ENCODE measurements around the gene EIF4EBP2. TPM values are rescaled to one million over a fixed set of nuclear protein-coding genes. Genes with fewer than 3 reads are reported as not detected.

Gene EIF4EBP2
- total RNA-seq, 3 donors from 2014 or later, result 76.0 to 192 (median 80.5) TPM

GRCh38 chr10:70458329-70459060 lies 54.5 kb downstream of the EIF4EBP2 start:
- TF ChIP-seq POLR2AphosphoS5 (IDR thresholded peaks at IDR 0.05) (no peak), POLR2A (IDR thresholded peaks at IDR 0.05) (no peak)
- TF ChIP-seq, protein P1, sequence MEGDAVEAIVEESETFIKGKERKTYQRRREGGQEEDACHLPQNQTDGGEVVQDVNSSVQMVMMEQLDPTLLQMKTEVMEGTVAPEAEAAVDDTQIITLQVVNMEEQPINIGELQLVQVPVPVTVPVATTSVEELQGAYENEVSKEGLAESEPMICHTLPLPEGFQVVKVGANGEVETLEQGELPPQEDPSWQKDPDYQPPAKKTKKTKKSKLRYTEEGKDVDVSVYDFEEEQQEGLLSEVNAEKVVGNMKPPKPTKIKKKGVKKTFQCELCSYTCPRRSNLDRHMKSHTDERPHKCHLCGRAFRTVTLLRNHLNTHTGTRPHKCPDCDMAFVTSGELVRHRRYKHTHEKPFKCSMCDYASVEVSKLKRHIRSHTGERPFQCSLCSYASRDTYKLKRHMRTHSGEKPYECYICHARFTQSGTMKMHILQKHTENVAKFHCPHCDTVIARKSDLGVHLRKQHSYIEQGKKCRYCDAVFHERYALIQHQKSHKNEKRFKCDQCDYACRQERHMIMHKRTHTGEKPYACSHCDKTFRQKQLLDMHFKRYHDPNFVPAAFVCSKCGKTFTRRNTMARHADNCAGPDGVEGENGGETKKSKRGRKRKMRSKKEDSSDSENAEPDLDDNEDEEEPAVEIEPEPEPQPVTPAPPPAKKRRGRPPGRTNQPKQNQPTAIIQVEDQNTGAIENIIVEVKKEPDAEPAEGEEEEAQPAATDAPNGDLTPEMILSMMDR (IDR thresholded peaks at IDR 0.05), result no peak
- peak overlapping the region; percentile 18 to 63 (median 39) for H3K4me3 ChIP-seq
- H3K27me3 ChIP-seq, result no peaks in the 10 kb centered on the region
- H3K36me3 ChIP-seq, result no peaks in the 10 kb centered on the region
- peaks cover 3 to 11% of the 10 kb centered on the region in 2 donors for H3K4me1 ChIP-seq
- no peaks in the 10 kb centered on the region for H3K9me3 ChIP-seq
- DNase-seq (ENCODE audit: low spot score in 2 of 2), result peak; percentile 46 to 74
- intact Hi-C loops (cut with DNase I; ENCODE audit: low total_unique reads), result no loop called here
- H3K27ac ChIP-seq, result peak overlapping the region; percentile 8 to 35

GRCh38 chr10:70459061-70459773 lies 55.3 kb downstream of the EIF4EBP2 start:
- Histone ChIP-seq H3K36me3 (no peaks in the 10 kb centered on the region), H3K27ac (peak overlapping the region in 1 of 2 donors; percentile 8)

GRCh38 chr10:70459774-70460490 lies 56.0 kb downstream of the EIF4EBP2 start:
- intact Hi-C loops (cut with DNase I; ENCODE audit: low total_unique reads), result no loop called here
- DNase-seq (ENCODE audit: low spot score in 2 of 2), result no peak
- H3K4me3 ChIP-seq, result no peak overlapping the region
- TF ChIP-seq POLR2A (IDR thresholded peaks at IDR 0.05), result no peak
- no peaks in the 10 kb centered on the region for H3K9me3 ChIP-seq
- H3K27ac ChIP-seq, result no peak overlapping the region
- H3K4me1 ChIP-seq, result peaks cover 3 to 11% of the 10 kb centered on the region in 2 donors
- H3K27me3 ChIP-seq, result no peaks in the 10 kb centered on the region
- no peaks in the 10 kb centered on the region for H3K36me3 ChIP-seq

More at GRCh38 chr10:70459061-70459773, 55.3 kb downstream of the EIF4EBP2 start:
- DNase-seq (ENCODE audit: low spot score in 2 of 2), result no peak
- Histone ChIP-seq H3K4me1 (peaks cover 3 to 11% of the 10 kb centered on the region in 2 donors), H3K4me3 (peak overlapping the region in 1 of 3 donors; percentile 63), H3K9me3 (no peaks in the 10 kb centered on the region), H3K27me3 (no peaks in the 10 kb centered on the region)
- TF ChIP-seq POLR2AphosphoS5 (IDR thresholded peaks at IDR 0.05), result no peak
- no peak for TF ChIP-seq POLR2A (IDR thresholded peaks at IDR 0.05)
- TF ChIP-seq, protein P1 (IDR thresholded peaks at IDR 0.05), result no peak
- intact Hi-C loops (cut with DNase I; ENCODE audit: low total_unique reads), result no loop called here

GRCh38 chr10:70461397-70462348 lies 57.7 kb downstream of the EIF4EBP2 start:
- Histone ChIP-seq H3K27ac (peak overlapping the region in 1 of 2 donors; percentile 13), H3K4me1 (peaks cover 3 to 11% of the 10 kb centered on the region in 2 donors), H3K27me3 (no peaks in the 10 kb centered on the region), H3K4me3 (no peak overlapping the region), H3K9me3 (no peaks in the 10 kb centered on the region), H3K36me3 (no peaks in the 10 kb centered on the region)
- intact Hi-C loops (cut with DNase I; ENCODE audit: low total_unique reads), result no loop called here
- DNase-seq (ENCODE audit: low spot score in 2 of 2), result peak in 1 of 2 donors; percentile 34
- TF ChIP-seq, protein P1 (IDR thresholded peaks at IDR 0.05), result peak; percentile 56 to 78 (median 69)
- TF ChIP-seq POLR2A (IDR thresholded peaks at IDR 0.05), result no peak
